HG03196 (cell line): Measurements from ENCODE around the gene AKAP11.

ENCODE experiments used
- ATAC-seq: cut with Tn5 transposase; IDR thresholded peaks from one replicate; pipeline ENCODE4 v1.9.1; 2021; ENCODE audit not compliant: unreplicated experiment

Gene AKAP11

GRCh38 chr13:42333613-42334328 lies 61.8 kb downstream of the AKAP11 start:
- no peak for ATAC-seq

DNA sequence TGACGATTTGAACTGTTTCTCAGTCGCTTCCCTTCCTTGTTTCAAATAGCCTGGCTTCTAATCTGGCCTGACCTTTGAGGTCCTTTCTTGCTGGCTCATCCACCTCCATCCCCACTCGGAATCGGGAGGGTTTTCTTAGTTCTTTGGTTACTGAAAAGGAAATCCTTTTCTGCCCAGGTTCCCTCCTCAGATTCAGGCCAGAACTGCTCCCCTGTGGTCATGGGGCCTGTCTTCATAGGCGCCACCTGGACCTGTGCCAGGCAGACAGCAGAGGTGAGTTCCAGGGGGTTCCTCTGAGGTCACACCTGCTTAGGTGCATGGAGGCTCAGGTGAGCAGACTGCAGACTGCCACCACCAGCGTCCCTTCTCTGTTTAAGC lies 62.4 kb downstream of the AKAP11 start:
- no peak for ATAC-seq

GRCh38 chr13:42337808-42338600 lies 66.1 kb downstream of the AKAP11 start:
- ATAC-seq: no peak

- no peak for ATAC-seq
Measured at GRCh38 chr13:42345367-42345766, 73.4 kb downstream of the AKAP11 start.

GRCh38 chr13:42348576-42348975 lies 76.6 kb downstream of the AKAP11 start:
- ATAC-seq: no peak

DNA sequence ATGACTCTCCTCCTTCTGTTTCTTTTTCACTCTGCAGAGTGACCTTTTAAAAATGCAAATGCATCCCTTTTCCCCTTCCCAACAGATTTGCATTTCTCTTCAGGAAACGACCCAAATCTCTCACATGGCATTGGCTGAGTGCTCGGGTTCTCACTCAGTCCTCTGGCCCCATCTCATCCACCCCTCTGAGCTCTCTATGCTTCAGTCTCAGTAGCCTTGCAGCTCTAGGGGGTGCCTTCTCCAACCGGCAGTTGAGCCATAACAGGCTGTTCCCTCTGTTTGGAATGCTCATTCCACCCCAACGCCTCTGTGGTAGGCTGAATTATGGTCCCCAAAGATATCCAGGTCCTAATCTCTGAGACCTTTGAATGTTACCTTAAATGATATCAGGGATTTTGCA lies 78.2 kb downstream of the AKAP11 start:
- ATAC-seq: no peak

- ATAC-seq: peak; percentile 55
Measured at GRCh38 chr13:42354241-42355091, 82.5 kb downstream of the AKAP11 start.

DNA sequence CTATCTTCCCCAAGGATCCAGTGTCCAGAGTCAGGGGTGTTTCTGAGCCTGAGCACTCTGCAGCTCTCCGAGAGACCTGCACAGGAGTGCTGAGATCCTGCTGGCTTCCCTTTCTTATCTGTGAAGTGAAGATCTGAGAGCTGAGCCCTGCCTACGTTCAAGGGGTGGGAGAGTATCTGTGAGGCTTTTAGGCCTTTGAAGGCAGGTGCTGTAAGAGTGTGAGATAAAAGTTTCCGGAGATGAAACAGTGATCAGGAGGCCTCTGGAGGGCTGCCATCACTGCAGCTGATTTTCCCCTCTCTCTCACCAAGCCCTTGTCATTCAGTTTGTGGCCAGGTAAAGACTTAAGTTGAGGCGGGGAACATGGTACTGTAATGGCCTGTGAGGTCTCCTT lies 83.1 kb downstream of the AKAP11 start:
- ATAC-seq: no peak

DNA sequence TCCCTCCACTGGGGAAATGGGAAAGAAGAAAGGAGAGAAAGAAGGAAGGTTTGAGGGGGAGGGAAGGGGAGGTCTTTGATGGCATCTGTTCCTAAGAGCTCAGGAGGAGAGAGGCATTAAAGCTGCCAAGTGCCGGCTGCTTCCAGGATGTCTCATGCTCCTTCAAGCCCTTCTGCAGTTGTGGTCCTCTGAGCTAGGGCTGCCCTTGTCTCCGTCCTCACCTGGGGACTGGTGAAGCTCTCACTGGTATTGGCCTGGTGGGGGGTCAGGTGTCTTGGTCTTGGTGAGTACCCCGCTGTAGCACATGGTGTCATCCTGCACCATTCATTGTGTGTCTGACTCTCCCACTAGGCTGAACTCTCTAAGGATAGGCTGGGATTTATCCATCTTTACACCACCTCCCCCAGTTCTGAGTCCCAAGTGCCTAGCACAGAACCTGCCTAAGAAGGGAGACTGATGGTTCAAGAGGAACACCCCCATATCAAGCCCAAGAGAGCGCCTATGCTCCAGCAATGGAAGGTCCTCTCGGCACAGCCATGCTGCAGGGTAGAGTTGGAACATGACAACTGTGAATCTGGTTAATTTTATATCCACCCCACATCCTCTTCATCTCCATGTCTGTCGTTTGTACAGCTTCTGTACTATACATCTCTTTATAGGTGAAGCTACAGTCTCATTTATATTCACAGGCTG lies 83.7 kb downstream of the AKAP11 start:
- no peak for ATAC-seq

DNA sequence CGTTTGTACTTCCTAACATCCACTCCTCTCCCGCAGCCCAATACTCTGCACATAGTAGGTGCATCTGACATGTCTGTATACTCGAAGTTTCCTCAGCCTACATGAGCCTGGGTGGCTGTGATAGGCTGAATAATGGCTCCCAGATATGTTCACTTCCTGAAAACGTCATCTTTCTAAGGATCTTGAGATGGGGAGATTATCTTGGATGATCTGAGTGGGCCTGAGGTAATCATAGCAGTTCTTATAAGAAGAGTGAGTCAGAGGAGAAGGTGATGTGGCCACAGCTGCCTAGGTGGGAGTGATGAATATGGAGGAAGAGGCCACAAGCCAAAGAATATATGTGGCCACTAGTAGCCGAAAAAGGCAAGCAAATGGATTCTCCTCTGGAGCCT lies 84.2 kb downstream of the AKAP11 start:
- no peak for ATAC-seq

DNA sequence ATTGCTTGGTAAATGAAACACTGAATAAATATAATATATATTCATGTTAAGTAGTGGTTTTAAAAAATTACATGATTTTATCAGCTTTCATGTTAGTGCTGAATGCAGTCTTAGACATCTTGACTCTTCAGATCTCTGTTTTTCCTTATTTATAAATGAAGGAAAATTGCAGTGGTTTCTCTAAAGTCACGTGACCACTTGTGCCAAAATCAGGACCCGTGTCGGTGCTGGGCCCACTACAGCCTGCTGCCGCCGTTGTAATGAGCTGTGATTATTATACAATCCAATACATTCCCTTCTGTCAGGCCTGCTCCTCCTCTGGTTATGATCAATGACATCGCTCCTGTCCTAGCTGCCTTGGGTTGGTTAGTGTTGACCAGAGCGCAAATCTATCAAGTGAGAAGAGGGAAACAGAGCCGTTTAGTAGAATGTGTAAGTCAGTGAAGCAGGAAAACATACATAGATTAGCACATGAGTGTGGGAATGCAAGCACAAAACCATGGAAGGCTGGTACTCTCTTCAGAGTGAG lies 88.2 kb downstream of the AKAP11 start:
- no peak for ATAC-seq

DNA sequence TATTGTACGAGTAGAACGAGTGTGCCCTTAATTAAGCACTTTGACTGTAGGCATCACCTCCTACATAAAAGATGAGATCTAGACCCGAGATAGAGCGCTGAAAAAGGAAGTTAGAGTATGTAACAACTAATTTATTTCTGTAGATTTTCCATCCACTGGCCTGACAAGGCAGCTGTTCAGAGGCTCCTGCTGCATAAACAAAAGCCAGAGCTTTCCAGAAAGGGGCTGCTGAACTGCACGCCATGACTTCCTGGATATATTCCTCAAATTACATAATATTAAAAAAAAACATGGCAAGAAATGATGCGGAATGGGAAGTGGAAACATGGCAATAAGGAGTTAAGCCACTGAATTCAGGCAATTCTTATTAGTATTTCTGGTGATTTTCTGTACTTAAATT lies 89.7 kb downstream of the AKAP11 start:
- ATAC-seq: no peak

GRCh38 chr13:42363941-42364612 lies 92.1 kb downstream of the AKAP11 start:
- no peak for ATAC-seq

DNA sequence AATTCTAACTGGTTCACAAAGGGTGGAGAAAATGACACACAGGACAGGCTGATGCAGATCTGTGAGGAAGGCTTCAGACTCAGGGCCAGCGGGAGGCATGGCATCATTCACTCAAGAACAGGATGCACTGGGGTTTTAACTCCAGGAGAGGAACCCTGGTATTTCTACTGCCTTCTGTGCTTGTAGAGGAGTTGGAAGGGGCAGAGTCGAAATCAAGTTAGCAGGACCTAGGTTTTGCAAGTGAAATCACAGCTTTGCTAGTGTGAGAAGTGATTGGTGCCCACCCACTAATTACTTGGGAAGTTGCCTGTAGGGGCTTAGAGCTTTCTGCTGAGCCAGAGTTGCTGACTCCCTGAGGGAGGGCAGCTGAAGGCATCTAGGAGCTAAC lies 92.7 kb downstream of the AKAP11 start:
- no peak for ATAC-seq

DNA sequence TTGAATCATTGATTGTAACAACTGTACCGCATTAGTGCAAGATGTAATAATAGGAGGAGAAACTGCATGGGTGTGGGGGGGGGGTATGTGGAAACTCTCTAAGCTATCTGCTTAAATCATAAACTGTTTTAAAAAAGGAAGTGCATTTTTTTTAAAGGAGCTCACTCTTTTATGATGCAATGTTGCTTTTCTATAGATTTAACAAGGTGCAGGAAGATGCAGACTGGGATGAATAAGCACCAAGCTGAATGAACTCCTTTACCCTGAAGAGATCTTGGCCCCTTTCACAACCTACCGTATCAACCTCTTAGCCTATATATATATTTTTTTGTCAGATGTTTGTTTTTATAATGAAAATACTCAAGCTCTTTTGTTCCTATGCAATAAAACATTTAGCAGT lies 95.9 kb downstream of the AKAP11 start:
- ATAC-seq: no peak

DNA sequence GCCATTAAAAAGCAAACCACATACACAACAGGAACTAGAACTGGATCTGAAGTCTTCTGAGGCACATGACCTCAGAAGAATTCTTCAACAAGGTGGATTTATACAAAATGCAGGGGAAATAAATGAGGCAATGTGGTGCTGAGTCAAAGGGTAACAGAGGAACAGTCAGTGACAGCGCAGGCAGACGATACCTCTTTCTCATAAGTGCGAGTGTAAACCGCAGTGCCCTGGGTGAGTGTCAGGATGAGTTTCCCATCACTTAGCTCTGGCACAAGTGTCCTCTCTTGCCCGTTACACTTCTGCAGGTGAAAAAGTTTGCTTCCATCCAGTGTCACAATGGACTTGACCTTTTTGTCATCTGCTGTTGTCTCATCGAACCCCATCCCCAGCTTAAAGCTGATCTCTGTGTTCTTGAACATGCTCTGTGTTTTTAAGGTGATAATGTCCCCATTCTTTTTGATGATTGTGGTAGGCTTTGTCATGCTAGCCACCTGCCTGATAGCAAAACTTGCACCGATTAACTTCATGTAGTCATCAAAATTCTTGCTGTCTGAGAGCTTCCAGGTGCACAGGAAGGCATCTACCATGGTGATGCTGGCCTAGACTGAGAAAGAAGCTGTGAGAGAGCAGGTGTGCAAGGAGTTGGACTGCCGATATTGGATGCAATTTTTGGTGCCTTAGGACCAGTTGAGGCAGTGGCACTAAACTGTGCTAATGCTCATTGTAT lies 97.3 kb downstream of the AKAP11 start:
- ATAC-seq: no peak

GRCh38 chr13:42370229-42370628 lies 98.3 kb downstream of the AKAP11 start:
- no peak for ATAC-seq
